SH-SY5Y (cell line): ENCODE results near the gene FNIP2.

Source experiments
- GATA2 ChIP-seq: IDR thresholded peaks from 2 replicates; pipeline ENCODE4 v1.6.1; 2011; ENCODE audit warnings: mild to moderate bottlenecking, low read depth, low read length
- GATA3 ChIP-seq: IDR thresholded peaks from 2 replicates; pipeline ENCODE4 v1.6.1; 2011; ENCODE audit warnings: low read depth, mild to moderate bottlenecking, low read length, moderate library complexity

DNA sequence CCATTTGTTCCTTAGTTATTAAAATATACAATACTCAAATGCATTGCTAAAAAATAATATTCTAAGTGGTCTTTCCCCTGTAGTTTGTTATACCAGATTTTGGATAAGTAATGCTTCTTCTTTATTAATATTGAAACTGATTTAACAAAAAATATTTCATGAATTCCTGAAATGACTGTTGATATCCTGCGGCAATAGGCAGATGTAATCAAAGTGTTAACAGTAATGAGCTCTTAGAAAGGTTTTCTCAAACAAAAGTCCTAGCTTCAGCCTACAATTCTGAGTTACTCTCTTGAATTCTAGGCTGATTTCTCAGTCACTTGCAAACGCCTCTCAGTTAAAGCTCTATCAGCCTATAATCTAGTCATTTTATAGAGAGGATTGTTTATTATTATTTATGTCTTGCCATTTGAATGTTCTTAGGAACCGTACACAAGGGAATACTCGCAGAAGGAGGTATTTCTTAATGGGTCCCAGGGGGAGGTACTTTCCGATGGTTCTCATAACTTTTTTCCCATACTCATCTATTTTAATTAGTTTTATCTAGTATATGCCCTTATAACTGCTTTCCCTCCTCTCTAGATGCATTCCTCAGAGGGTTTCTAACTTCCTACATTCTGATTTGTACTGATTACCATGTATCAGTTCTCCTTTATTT, 96.8 kb downstream of the FNIP2 start:
- TF ChIP-seq GATA2: no peak
- TF ChIP-seq GATA3: no peak
